ENCODE results near the gene AUTS2.

Gene AUTS2

GRCh38 chr7:69684369-69685292, 86.4 kb downstream of the AUTS2 start:
- TF ChIP-seq EZH2phosphoT487 (IDR thresholded peaks at IDR 0.05; ENCODE audit: borderline replicate concordance) (no peak), CTCF (conservative IDR thresholded peaks at IDR 0.05; ENCODE audit: low read length) (no peak)
- Histone ChIP-seq H3K4me3 (ENCODE audit: low read length, poor library complexity, severe bottlenecking) (no peak overlapping the region), H4K20me1 (ENCODE audit: insufficient read depth, low read length, poor library complexity, severe bottlenecking) (no peaks in the 10 kb centered on the region), H3K9ac (ENCODE audit: low read depth, low read length, poor library complexity, severe bottlenecking) (no peak overlapping the region), H3K4me2 (ENCODE audit: low read depth, low read length, poor library complexity, severe bottlenecking) (peak overlapping the region; percentile 39), H3F3A (ENCODE audit: low read depth) (no peaks in the 10 kb centered on the region), H3K9me3 (ENCODE audit: insufficient read depth, low read depth, low read length) (no peaks in the 10 kb centered on the region), H2AFZ (ENCODE audit: low read length) (no peak overlapping the region), H3K79me2 (ENCODE audit: insufficient read depth, low read length) (peaks cover 85% of the 10 kb centered on the region), H3K9me2 (replicated peaks; ENCODE audit: low read depth, low read length) (no peaks in the 10 kb centered on the region), H3K27me3 (ENCODE audit: insufficient read depth, low read length, poor library complexity, severe bottlenecking) (no peaks in the 10 kb centered on the region), H3K4me1 (ENCODE audit: insufficient read depth, low read length, poor library complexity, severe bottlenecking) (peaks cover 28% of the 10 kb centered on the region), H3K36me3 (ENCODE audit: insufficient read depth, low read length) (no peaks in the 10 kb centered on the region)

- Histone ChIP-seq H3K9ac (ENCODE audit: low read depth, low read length, poor library complexity, severe bottlenecking) (no peak overlapping the region), H3K79me2 (ENCODE audit: insufficient read depth, low read length) (peaks cover 84% of the 10 kb centered on the region), H3K4me2 (ENCODE audit: low read depth, low read length, poor library complexity, severe bottlenecking) (peak overlapping the region; percentile 39), H3K4me3 (ENCODE audit: low read length, poor library complexity, severe bottlenecking) (no peak overlapping the region), H3F3A (ENCODE audit: low read depth) (no peaks in the 10 kb centered on the region), H3K27me3 (ENCODE audit: insufficient read depth, low read length, poor library complexity, severe bottlenecking) (no peaks in the 10 kb centered on the region), H3K9me2 (replicated peaks; ENCODE audit: low read depth, low read length) (no peaks in the 10 kb centered on the region), H3K9me3 (ENCODE audit: insufficient read depth, low read depth, low read length) (no peaks in the 10 kb centered on the region), H2AFZ (ENCODE audit: low read length) (no peak overlapping the region), H3K36me3 (ENCODE audit: insufficient read depth, low read length) (no peaks in the 10 kb centered on the region), H3K4me1 (ENCODE audit: insufficient read depth, low read length, poor library complexity, severe bottlenecking) (peaks cover 28% of the 10 kb centered on the region), H4K20me1 (ENCODE audit: insufficient read depth, low read length, poor library complexity, severe bottlenecking) (no peaks in the 10 kb centered on the region)
- TF ChIP-seq CTCF (conservative IDR thresholded peaks at IDR 0.05; ENCODE audit: low read length): no peak
- TF ChIP-seq EZH2phosphoT487 (IDR thresholded peaks at IDR 0.05; ENCODE audit: borderline replicate concordance): no peak
Observed at GRCh38 chr7:69685293-69685631, 87.0 kb downstream of the AUTS2 start.

GRCh38 chr7:69686366-69686765, 88.1 kb downstream of the AUTS2 start:
- H3K4me3 ChIP-seq (ENCODE audit: low read length, poor library complexity, severe bottlenecking): no peak overlapping the region

More at GRCh38 chr7:69686366-69686765, 88.1 kb downstream of the AUTS2 start:
- Histone ChIP-seq H3F3A (ENCODE audit: low read depth) (no peaks in the 10 kb centered on the region), H3K79me2 (ENCODE audit: insufficient read depth, low read length) (peaks cover 83% of the 10 kb centered on the region), H3K9ac (ENCODE audit: low read depth, low read length, poor library complexity, severe bottlenecking) (no peak overlapping the region), H4K20me1 (ENCODE audit: insufficient read depth, low read length, poor library complexity, severe bottlenecking) (no peaks in the 10 kb centered on the region), H3K4me2 (ENCODE audit: low read depth, low read length, poor library complexity, severe bottlenecking) (no peak overlapping the region), H3K27me3 (ENCODE audit: insufficient read depth, low read length, poor library complexity, severe bottlenecking) (no peaks in the 10 kb centered on the region), H3K9me3 (ENCODE audit: insufficient read depth, low read depth, low read length) (no peaks in the 10 kb centered on the region), H2AFZ (ENCODE audit: low read length) (no peak overlapping the region), H3K9me2 (replicated peaks; ENCODE audit: low read depth, low read length) (no peaks in the 10 kb centered on the region), H3K36me3 (ENCODE audit: insufficient read depth, low read length) (no peaks in the 10 kb centered on the region; the same call in 1 of the 2 replicates), H3K4me1 (ENCODE audit: insufficient read depth, low read length, poor library complexity, severe bottlenecking) (peaks cover 28% of the 10 kb centered on the region)
- TF ChIP-seq CTCF (conservative IDR thresholded peaks at IDR 0.05; ENCODE audit: low read length): no peak
- TF ChIP-seq EZH2phosphoT487 (IDR thresholded peaks at IDR 0.05; ENCODE audit: borderline replicate concordance): no peak
